GM18870 (cell line): ENCODE results near the gene DNAJC11.

Experiments used
- ATAC-seq: cut with Tn5 transposase; IDR thresholded peaks from one replicate; pipeline ENCODE4 v1.9.1; 2021; ENCODE audit warnings: moderate library complexity; ENCODE audit not compliant: unreplicated experiment

Gene DNAJC11

DNA sequence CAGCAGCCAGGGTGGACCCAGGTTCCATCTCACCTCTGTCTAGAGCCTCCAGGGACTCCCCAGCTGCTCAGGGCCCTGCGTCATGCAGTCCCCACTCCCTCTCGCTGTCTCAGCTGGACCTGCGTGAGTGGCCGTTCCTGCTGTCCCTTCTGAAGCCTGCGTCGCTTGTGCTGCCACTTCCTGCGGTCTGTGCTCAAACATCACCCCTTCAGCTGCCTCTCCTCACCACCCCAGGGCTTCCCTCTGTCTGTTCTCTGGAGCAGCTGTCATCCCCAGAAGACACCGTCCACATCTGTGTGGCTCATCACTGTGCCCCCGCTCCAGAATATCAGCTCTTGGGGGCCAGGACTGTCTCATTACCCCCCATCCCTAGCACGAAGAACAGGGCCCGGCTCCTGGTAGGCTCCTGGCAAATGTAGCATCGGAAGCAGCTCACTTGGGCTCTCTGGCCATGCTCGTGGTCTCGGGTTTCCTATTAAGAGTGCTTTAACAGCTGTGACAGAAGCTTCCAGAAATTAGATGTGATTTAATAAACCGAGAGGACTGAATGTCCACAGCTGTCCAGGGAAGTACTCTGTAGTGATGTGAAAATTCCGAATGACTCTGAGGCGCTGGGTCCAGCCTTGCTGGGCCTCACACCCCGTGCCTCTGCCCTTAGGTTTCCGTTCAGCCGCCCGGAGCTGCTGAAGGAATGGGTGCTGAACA is 73.6 kb downstream of the DNAJC11 start:
- ATAC-seq, result no peak

DNA sequence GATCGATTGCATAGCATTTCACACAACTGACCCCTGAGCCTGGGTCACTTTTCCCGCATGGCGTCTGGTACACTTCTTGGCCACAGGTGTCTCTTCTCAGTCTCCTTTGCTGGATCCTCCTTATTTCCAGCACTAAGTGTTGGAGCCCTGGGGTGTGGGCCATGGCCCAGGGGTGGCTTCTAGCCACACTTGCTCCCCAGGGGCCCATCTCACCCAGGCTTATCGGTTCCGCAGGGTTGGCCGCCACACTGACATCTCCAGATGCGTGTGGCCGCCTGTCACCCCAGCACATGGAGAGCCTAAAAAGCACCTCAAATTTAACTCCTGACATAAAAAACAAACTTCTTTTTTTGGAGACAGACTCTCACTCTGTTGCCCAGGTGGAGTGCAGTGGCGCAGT is 74.6 kb downstream of the DNAJC11 start:
- no peak for ATAC-seq

DNA sequence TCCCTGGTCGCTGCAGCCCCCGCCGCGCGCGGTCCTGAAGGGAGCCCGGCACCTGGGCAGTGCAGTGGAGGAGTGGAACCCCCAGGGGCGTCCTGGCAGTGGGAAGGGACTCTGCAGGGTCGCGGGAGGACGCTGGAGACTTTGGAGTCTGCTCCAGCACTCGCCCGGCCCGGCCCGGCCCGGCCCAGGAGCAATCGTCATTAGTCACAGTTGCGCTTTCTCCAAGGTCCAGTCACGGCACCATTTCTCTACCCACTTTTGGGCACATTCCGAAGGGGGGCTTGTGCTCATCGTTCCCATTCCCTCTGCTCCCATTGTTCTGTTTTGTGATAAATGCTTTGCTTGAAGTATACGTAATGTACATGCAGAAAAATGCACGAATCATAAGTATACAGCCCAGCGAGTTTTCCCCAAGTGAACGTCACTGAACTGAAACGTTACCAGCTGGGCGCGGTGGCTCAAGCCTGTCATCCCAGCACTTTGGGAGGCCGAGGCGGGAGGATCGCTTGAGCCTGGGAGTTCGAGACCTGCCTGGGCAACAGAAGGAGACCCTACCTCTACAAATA is 75.9 kb downstream of the DNAJC11 start:
- ATAC-seq, result peak; percentile 8

DNA sequence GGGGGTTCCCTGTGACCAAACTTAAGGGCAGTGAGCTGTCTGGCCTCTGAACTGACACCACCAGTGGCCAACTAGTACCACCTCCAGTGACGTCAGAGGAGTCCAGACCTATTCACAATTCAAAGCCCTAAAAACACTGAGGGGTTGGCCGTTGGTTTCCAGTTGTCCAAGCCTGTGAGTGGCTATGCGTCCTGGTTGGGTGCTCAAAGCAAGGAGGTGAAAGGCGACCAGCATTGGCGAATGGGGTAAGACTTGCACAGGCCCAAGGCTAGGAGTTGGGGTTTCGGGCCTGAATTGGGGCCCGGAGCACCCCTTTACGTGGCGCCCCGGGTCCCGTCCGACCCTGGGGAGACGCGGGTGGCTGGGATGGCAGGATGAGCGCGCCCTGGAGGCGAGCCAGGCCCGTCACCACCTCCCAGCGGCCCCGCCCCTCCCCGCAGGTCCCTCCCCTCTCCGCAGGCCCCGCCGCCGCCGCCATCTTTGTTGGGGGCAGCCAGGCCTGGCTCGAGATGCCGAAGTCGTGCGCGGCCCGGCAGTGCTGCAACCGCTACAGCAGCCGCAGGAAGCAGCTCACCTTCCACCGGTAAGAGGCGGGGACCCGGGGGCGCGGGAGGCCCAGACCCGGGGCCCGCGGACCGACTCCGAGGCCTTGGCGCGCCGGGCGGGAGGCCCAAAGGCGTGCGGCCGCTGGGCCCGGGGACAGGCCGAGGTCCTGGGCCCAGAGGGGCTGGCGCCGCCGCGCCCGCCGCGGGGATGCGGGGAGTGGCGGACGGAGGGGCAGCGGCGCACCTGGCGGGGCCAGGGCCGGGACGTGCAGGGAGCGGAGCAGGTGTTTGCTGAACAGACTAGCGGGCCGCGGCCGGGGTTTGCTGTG is 76.7 kb downstream of the DNAJC11 start, which contains the start of gene THAP3:
Gene THAP3 (plus strand): TSS at position 159 of the 874 bp plus-strand sequence. CDS start 351 bp downstream, at position 510.
- ATAC-seq, result peak; percentile 42

DNA sequence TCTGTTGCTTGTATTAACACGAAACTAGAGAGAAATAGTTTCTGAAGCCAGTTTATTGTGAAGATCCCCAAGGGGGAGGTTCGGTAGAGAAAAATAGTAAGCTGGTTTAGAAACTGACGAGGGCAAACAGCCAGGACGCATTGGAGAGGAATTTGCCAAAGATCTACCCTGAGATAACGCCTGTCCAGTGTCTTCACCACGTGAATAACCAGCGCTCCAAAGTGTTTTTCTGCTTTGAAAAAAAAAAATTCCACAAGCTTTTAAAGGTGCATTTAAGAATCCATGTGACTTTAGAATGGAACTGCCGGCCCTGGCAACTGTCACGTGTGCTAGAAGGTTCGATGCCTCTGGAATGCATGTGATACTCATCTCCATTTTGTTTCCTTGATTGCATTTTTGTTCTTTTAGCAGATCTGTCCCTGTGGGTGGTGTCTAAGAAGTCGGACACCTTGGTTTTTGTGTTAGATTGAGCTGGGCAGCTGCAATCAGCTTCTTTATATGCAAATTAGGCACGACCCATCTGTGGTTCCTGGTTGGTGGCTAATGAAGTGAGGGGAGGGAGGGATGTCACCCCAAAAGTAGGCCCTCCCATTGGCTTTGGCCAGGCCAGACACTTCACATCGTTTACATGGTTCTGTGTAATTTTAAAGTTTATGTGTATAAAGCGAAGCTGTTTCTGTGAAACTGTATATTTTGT is 78.2 kb downstream of the DNAJC11 start:
- no peak for ATAC-seq

DNA sequence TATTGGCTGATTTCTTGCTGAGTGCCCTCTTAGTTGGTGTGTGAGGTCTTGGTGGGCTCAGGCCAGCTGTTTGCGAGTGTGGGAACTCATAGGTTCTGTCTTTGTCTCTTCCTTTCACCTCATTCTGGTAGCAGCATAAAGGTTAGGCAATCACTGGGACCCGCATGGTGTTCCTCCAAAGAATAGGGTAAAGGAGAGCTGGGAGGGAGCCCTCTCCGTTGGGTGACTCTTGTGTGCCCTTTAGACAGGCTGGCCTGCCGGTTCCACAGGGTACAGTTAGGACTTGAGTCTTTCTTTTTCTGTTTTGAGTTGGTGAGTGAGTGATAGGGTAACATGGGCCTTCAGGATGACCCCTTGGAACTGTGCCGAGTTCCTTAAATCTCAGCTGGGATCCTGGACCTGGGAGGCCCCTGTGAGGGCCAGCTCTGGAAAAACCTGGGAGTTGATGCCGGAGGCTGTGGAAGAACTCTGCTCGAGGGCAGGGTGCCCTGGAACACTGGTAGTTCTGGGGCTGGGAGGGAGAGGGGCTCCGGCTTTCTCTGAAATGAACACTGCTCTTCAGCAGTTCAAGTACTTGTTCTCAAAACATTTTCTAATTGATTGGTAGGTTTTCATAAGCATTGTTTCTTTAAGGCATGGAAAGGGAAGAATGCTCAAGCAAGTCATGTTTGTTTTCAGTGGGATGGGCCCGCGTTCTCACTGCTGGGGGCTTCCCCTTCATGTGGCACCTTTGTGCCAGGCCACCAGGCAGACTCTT is 79.0 kb downstream of the DNAJC11 start:
- ATAC-seq, result no peak

DNA sequence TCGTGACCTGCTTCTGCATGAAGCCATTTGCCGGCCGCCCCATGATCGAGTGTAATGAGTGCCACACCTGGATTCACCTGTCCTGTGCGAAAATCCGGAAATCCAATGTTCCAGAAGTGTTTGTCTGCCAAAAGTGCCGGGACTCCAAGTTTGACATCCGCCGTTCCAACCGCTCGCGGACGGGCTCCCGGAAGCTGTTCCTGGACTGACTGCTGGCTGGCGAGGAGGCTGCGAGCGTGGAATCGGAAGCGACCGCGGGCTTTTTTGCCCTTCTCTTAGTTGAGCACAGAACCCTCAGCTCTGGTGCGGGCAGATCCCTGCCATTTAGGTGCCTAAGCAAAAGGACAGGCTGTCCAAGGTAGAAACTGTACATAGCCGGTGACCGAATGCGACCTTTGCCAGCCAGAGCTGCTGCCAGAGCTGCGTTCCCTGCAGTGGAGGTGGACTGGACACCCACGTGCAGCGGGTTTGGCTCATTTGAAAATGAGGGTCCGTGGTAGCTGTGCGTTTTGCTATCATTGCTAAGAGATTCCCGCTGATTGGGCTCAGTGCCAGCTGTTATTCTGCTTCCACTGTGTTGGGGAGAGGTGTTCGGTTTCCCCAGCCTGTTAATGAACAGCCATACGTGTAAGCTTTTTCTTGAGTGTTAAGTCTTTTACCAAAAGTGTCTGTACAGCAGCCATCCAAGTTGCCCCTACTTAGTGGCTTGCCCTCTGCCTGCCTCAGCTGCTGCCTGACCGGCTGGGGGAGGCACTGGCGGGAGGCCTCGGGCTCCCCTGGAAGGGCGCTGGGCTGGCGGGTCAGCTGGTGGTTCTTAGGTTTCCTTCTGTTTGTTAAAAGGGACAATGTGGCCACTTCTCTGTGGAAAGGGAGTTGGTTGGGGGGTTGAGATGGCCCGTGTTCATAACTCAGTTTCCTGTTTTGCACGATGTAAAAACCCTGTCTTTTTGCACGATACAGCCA is 79.9 kb downstream of the DNAJC11 start:
- ATAC-seq, result no peak

DNA sequence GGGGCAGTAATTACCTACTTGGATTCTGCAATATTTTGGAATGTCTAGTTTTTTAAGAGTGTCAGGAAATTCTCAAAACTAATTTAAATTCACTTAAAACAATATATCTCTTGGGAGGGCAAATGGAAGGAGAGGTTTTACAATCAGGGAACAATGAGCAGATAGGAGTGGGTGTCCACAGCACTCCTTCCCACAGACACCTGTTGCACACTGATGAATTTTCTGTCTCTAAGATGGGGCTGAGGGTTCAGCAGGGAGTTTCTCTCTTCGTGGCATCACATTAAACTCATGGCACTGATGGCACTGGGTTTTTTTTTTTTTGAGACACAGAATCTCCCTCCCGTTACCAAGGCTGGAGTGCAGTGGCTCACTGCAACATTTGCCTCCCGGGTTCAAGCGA is 82.6 kb downstream of the DNAJC11 start:
- no peak for ATAC-seq

DNA sequence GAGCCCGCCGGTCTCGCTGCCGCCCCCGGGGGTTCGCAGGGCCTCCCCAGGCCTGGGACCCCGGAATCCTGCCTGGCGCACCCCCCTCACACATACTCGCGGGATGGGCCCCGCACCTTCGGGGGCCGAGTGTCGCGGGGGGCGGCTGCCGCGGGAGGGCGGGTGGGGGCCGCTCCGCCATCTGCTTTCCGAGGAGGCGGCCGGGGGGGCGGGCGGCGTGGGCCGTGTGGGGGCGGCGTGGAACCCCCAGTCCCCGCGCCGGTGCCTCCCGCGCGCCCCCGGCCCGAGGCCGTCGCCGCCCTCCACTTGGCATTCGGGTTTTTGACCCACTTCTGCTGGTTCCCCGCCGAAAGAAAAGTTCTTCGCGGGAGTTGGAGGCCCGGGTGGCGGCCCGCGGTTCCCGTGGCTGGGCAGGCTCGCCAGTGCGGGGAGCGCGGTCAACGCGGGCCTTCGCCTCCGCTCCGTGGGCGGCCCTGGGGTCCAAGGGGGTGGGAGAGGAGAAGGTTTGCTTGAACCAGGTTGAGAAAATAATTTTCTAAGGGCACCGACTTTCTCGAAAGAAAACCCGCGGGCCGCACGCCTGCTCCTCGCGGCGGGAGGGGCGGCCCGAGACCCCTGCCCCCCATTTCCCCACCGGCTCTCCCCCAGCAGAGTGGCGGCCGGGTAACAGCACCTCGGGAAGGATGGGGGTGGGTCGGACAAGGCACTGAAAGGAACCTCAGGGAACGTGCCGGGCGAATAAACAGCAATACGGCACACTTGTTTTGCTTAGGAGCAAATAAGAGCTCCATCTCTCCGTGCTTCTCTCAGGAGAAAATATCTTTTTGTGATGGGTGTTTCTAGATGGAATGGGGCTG is 86.5 kb downstream of the DNAJC11 start:
- no peak for ATAC-seq

DNA sequence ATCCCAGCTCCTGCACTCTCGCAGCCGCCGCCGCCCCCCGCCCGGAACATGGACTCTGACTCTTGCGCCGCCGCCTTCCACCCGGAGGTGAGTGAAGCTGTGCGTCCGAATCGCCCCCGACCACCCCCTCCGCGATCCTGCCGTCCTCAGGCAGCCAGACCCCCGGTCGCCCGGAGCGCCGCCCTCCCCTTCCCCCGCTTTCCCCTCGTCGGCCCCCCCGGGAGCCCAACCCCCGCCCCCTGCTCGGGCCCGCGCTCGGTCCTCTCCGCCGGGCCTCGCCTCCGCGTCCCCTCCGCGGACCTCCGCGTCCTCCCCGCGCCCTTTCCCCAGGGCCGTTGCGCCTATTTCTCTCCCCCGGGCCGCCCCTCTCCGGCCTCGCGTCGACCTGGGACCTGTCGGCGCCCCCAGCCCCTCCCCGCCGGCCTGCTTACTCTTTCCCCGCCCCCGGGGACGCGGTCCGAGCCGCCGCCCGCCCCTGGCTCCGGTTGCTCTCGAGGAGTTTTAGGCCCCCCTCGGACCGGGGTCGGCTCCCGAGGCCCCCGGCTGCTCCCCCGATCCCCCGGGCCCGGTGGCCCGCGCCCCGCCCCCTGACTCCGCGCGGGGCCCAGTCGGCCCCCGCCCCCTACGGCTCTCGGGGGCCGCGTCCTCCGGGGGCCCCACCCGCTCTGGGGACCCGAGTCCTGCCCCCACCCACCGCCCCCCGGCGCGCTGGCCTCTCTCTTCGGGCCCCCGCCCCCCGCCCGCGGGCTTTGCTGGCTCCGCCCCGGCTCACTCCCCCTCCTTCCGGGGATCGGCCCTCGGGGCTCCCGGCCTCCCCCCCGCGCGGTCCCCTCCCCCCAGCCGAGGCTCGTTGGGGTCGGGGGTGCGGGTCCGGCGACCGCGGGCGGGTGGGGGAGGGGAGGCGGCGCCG is 87.3 kb downstream of the DNAJC11 start:
- no peak for ATAC-seq

DNA sequence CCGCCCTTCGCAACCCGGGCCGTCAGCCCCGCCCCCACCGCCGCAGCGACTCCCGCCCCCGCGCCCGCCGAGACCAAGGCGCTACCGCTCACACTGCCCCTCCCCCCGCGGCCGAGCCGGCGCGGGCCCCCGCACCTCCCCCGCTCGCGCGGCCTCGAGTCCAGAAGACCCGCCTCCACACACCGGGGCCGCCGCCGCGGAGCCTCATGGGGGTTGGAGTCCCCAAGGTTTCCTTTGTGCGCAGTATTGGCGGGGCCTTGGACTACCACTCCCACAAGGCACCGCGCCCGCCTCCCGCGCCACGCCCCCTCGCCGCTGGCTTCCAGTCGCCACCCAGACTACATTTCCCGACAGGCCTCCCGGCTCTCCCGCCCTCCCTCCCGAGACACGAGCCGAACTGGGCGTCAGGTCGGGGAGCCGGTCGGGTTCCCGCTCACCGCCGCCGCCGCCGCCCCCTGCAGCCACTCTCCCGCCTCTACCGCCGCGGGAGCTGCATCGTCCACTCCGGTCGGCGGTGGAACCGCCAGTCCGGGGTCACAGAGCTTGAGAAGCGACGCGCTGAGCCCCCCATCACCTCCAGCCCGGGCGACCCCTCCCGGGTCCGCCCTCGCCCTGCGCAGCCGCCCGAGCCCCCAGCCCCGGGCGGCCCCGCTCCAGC is 88.1 kb downstream of the DNAJC11 start, which contains the start of gene PHF13:
Gene PHF13 (plus strand): TSS at position 371 of the 658 bp plus-strand sequence. CDS start 336 bp downstream, outside the sequence.
- ATAC-seq, result peak; percentile 81

DNA sequence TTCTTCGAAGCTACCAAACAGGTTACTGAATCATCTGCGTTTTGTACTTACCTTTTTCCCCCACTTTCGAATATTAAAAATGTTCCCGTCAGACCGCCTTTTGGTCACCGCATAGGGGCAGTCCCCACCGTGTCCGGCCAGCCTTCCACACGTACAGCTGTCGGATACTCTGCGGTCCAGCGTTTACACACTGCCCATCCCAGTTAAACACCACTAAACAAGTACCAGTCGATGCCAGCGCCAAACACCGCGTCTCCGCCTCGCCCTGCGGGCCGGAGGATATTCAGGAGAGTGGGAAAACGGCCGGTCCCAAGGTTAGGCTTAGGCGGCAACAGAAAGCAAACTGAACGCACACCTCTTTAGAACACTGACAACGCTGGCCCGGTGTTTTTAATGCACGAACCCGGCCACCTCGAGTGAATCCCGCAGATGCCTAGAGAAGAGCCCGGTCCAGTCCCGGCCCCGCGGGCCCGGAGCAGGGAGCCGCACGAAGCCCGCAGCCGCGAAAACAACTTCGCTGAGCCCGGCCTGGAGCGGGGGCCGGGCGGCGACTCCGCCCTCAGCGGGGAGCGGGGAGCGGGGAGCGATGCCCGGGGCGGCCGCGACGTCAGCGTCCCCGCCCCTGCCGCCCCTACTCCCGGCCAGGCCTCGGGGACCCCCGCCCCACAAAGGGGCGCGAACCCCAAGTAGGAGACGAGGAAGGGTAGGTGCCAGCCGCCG is 88.8 kb downstream of the DNAJC11 start:
- ATAC-seq, result peak; percentile 7

DNA sequence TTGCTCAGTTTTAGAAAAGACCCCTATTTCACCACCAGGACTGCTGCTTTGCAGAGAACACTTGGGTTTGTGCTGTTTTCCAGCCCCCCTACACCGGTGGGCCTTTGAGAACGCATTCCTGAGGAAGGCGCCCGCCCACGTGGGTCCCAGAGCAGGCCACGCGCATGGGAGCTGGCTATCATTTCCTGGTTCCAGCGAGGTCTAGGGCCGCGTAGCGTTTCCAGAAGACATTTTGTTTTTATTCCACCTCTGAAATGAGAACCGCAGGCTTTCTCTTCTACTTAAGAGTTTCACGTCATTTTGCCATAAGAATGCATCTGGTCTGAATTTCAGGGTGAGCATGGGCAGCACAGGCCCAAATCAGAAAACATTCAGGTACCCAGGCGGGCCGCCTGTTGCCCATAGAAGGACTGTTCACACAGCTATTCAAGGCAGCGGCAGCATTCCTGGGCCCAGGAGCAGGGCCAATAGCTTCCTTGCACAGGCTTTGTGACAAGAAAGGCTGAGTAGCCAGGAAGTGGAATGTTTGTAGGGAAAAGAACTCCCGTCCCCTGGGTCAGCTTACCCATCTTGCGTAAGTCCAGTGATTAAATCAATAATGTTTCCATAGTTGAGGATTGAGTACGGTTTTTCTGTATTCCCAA is 97.6 kb downstream of the DNAJC11 start:
- no peak for ATAC-seq

DNA sequence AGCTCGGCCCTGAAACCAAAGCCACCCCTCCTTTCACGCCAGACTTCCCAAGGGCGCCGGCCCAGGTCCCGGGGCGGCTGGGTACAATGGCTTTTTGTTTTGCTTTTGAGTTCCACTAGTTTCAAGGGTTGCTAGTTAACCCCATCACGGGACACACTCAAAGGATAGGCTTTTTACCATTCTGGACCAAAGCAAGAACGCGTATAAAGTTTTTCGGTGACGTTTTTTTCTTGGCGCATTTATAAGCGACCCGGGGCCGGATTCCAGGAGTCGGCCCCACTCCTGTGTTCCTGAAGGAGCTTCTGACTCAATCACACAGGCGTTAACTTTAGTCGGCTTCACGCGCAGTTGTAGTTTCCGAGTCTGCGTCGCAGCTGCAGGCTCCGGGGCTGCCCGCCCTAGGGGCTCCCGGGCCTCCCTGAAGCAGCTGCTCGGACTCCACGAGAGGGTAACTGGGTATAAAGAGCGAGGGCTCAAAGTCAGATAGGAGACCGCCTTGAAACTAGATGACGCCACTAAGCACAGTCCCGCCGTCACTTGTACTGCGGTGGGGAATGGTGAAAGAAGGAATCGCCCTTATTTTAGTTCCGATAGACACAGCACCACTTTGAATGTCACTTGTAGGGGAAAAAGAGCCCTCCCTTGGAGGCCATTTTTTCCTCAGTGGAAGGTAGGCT is 98.2 kb downstream of the DNAJC11 start:
- ATAC-seq, result peak; percentile 30

DNA sequence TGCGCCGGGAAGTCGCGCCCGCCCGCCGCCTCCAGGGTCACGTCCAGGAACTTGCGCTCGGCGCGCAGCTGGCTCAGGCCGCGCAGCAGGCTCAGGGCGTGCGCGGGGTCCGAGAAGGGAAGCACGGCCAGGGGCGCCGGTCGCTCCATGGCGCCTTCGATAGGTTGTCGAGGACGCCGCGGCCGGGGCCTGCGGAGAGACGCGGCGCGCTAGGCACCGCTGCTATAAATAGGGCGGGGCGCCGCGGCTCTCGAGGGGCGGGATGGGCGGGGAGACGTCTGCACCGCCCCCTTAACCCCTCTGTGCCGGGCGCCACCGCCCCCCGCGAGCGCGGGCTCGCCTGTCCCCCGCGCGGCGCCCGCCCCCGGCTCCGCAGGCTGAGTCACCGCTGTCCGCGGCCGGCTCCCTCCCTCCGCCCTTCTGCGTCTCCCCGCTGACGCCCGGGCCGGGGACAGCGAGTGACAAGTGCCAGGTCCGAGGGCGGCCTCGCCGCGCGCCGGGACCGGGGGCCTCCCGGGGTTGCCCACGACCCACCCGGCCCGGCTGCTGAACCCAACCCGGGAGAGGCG is 98.9 kb downstream of the DNAJC11 start, which contains the start of gene KLHL21:
Gene KLHL21 (minus strand): TSS at position 201 of the 569 bp plus-strand sequence. CDS start 52 bp downstream, at position 149.
- ATAC-seq, result peak; percentile 16
